ENCODE data around the gene AGPAT1.
"Not testable (repeated sequence)": the region's sequence is repeated elsewhere in the genome, so short reads cannot be mapped to it uniquely, and the experiment has no call there.

Gene AGPAT1

DNA sequence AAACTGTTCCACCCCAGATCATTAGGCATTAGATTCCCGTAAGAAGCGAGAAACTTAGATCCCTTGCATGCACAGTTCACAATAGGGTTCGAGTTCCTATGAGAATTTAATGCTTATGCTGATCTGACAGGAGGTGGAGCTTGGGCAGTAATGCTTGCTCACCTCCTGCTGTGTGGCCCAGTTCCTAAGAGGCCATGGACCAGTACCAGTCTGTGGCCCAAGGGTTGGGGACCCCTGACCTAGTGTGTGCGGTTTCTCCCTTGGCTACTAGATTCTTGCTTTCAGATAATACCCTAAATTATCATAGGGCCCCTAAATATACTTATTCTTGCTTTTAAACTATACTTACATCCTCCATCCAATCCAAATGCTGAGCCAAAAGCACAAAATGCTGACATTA is 18.5 kb upstream of the AGPAT1 start:
- DNase-seq (ENCODE audit: low spot score) = no peak
- peak overlapping the region; percentile 91 to 93 for H3K27ac ChIP-seq

DNA sequence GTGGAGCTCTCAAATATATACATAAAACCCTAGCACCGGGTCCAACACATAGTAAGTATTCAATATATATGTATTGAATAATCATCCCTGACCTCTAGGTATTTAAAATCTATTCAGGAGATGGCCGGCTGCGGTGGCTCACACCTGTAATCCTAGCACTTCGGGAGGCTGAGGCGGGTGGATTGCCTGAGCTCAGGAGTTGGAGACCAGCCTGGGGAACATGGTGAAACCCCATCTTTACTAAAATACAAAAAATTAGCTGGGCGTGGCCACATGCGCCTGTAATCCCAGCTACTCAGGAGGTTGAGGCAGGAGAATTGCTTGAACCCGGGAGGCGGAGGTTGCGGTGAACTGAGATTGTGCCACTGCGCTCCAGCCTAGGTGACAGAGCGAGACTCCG is 17.2 kb upstream of the AGPAT1 start:
- H3K27ac ChIP-seq = peak overlapping the region in 1 of 2 donors; percentile 98
- DNase-seq (ENCODE audit: low spot score) = not testable (repeated sequence)
- peak overlapping the region; percentile 93 for H3K4me3 ChIP-seq

More for the DNA sequence above, 18.5 kb upstream of the AGPAT1 start:
- no peak overlapping the region for H3K4me3 ChIP-seq
- TF ChIP-seq, protein P1, sequence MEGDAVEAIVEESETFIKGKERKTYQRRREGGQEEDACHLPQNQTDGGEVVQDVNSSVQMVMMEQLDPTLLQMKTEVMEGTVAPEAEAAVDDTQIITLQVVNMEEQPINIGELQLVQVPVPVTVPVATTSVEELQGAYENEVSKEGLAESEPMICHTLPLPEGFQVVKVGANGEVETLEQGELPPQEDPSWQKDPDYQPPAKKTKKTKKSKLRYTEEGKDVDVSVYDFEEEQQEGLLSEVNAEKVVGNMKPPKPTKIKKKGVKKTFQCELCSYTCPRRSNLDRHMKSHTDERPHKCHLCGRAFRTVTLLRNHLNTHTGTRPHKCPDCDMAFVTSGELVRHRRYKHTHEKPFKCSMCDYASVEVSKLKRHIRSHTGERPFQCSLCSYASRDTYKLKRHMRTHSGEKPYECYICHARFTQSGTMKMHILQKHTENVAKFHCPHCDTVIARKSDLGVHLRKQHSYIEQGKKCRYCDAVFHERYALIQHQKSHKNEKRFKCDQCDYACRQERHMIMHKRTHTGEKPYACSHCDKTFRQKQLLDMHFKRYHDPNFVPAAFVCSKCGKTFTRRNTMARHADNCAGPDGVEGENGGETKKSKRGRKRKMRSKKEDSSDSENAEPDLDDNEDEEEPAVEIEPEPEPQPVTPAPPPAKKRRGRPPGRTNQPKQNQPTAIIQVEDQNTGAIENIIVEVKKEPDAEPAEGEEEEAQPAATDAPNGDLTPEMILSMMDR (IDR thresholded peaks at IDR 0.05) = no peak

DNA sequence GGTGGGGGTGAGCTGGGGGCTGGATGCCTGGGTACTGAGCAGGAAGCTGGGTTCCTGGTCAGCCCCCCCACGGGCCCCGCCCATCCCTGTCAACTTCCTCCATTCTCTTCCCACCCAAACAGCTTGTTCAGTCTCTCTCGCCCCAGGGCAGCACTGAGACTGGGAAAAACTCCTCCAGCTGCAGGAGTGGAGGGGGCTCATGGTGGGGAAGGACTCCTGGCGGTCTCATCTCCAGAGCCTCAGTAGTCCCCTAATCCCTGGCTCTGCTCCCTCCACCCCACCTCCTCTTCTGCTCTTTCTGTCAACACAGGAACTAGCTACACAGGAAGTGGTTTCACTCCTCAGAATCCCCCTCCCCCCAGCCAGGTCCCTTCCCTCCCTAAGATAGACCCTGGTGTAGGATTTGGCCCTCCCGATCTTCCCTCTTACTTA is 16.7 kb upstream of the AGPAT1 start, which contains the start of gene GPSM3:
TSS of gene GPSM3 (minus strand) at position 36 of the 432 bp plus-strand sequence. CDS start 130 bp downstream, outside the sequence.
- peak within 1 kb of the TSS; percentile 93 for H3K4me3 ChIP-seq
- DNase-seq (ENCODE audit: low spot score) = peak; percentile 79
- peak within 1 kb of the TSS; percentile 35 to 98 for H3K27ac ChIP-seq
- TF ChIP-seq, protein P1 (IDR thresholded peaks at IDR 0.05) = no peak

DNA sequence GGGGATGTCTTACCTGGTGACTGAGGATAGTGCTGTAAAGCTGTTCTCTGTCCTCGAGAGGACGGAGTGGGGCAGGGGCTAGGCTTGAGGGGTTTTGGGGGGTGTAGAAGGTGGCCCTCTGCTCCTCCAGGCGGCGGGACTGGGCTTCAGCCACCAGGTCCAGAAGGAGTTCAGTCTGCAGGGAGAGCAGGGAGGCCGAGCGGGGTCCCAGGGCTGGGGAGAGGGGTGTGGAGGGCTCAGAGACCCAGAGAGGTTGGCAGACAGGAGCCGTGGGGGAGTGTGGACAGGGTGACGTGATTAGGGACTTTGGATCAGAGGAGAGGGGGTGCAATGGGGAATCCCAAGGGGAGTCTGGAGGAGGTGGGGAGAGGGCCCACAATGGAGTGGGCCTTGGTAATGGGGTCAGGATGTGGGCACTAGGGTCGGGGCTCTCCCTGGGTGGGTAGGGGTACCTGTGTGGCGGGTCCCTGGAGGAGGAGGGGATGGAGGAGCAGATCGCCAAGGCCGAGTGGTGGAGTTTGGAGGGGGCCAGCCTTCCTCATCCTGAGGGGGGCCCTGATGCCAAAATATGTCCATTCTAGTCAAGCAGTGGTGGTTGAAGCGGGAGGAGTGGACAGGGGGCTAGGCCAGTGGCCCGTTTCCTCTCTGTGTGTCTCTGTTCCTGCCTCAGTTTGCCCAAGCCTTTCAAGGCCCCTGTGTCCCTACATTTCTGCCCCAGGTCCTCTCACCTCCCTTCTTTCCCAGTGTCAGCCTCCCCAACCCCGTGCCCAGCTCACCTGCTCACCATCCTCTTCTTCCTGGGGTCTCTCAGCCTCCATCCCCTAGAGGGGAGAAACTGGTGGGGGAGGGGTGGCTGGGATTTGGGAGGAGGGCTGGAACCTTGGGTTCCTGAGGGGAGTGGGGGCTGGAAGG is 16.1 kb upstream of the AGPAT1 start:
- peak; percentile 78 for DNase-seq (ENCODE audit: low spot score)
- H3K4me3 ChIP-seq = peak overlapping the region; percentile 93
- H3K27ac ChIP-seq = peak overlapping the region; percentile 35 to 98
- TF ChIP-seq, protein P1 (IDR thresholded peaks at IDR 0.05) = no peak

GRCh38 chr6:32190911-32191677 is 15.2 kb upstream of the AGPAT1 start:
- H3K4me3 ChIP-seq = peak overlapping the region; percentile 93
- TF ChIP-seq, protein P1 (IDR thresholded peaks at IDR 0.05) = no peak

DNA sequence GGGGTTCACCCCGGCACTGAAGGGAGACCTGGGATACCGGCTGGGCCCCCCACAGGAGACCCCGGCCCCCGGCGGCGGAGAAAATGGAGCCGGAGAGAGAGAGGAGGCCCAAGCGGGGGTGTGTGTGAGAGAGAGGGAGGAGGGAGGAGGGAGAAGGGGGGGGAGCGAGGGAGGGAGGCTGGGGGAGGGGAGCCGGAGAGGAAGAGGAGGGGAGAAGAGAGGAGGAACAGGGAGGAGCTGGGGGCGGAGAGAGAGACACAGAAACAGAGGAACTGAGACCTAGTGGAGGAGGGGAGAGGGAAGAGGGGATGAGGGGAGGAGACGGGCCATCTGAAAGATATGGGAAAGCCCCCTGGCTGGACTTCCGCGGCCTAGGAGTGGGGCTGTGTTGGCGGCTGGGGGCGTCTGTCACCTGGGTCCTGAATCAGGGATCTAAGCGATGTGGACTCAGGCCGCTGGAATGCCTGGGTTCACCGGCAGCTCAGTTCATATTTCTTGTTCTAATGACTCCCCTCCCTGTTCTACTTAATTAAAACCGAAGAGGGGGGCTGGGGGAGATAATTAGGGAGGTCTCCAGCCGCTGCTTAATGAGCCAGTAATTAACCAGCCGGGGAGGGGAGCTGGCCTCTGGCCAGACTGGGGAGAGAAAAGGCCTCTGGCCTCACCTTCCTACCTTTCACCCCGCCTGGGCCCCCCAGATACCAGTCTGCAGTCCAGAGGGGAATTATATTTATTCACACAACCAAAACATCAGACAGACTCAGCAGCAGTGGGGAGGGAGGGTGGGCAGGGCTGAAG is 14.4 kb upstream of the AGPAT1 start, which contains the start of gene PBX2:
TSS of gene PBX2 (minus strand) at position 149 of the 798 bp plus-strand sequence. CDS start 287 bp downstream, outside the sequence.
- DNase-seq (ENCODE audit: low spot score) = peak; percentile 96
- H3K4me3 ChIP-seq = peak within 1 kb of the TSS; percentile 93
- TF ChIP-seq, protein P1 (IDR thresholded peaks at IDR 0.05) = no peak
- peak within 1 kb of the TSS; percentile 98 for H3K27ac ChIP-seq

More at GRCh38 chr6:32190911-32191677, 15.2 kb upstream of the AGPAT1 start:
- peak overlapping the region; percentile 98 for H3K27ac ChIP-seq
- DNase-seq (ENCODE audit: low spot score) = peak; percentile 75

Data from coronary artery (tissue), 2 donors.